ENCODE results near the gene ERCC5.

ERCC5 gene

GRCh38 chr13:102846261-102847015 lies 606 bp downstream of the ERCC5 start:
- peak; percentile 54 for DNase-seq

- peak; percentile 24 for DNase-seq
These were observed 1.7 kb downstream of the ERCC5 start for GRCh38 chr13:102847272-102848234.

GRCh38 chr13:102848956-102849355 lies 3.1 kb downstream of the ERCC5 start:
- DNase-seq = no peak

- DNase-seq = no peak
These were observed 6.7 kb downstream of the ERCC5 start for GRCh38 chr13:102852556-102852955.

- DNase-seq = no peak
These were observed 8.8 kb downstream of the ERCC5 start for GRCh38 chr13:102854675-102855074.

- DNase-seq = no peak
These were observed 10.7 kb downstream of the ERCC5 start for GRCh38 chr13:102856557-102856956.

- DNase-seq = no peak
These were observed 16.9 kb downstream of the ERCC5 start for GRCh38 chr13:102862624-102863210.

GRCh38 chr13:102863590-102863989 lies 17.8 kb downstream of the ERCC5 start:
- no peak for DNase-seq

- DNase-seq = no peak
These were observed 22.6 kb downstream of the ERCC5 start for GRCh38 chr13:102868366-102868936.

- peak; percentile 8 for DNase-seq
These were observed 24.3 kb downstream of the ERCC5 start for GRCh38 chr13:102869948-102870676.

GRCh38 chr13:102870677-102871415 lies 25.0 kb downstream of the ERCC5 start:
- DNase-seq = peak; percentile 56

GRCh38 chr13:102872131-102872530 lies 26.3 kb downstream of the ERCC5 start:
- no peak for DNase-seq

GRCh38 chr13:102872531-102872930 lies 26.7 kb downstream of the ERCC5 start:
- peak; percentile 24 for DNase-seq

- peak; percentile 42 for DNase-seq
These were observed 27.8 kb downstream of the ERCC5 start for GRCh38 chr13:102873653-102874052.

GRCh38 chr13:102875256-102875655 lies 29.4 kb downstream of the ERCC5 start:
- DNase-seq = no peak

- DNase-seq = no peak
These were observed 31.5 kb downstream of the ERCC5 start for GRCh38 chr13:102877303-102877702.

GRCh38 chr13:102878481-102878880 lies 32.6 kb downstream of the ERCC5 start:
- DNase-seq = no peak

- no peak for DNase-seq
These were observed 34.1 kb downstream of the ERCC5 start for GRCh38 chr13:102879793-102880499.

GRCh38 chr13:102881819-102882686 lies 36.2 kb downstream of the ERCC5 start:
- no peak for DNase-seq

- no peak for DNase-seq
These were observed 46.7 kb downstream of the ERCC5 start for GRCh38 chr13:102892503-102892902.

All from activated CD4-positive, alpha-beta T cell treated with anti-CD3 and anti-CD28 coated beads, Interleukin-2, amount 50 U/mL, for 16 hours (primary cell).